Panc1 (cell line): ENCODE measurements around the gene RNF169. TPM values are rescaled to one million over a fixed set of nuclear protein-coding genes. Genes with fewer than 3 reads are reported as not detected.

ENCODE experiments used
- ATAC-seq: fragments of 200-7000 bp; cut with Tn5 transposase; 2 replicates; pipeline ENCODE4 v1.9.1; 2020; ENCODE audit warnings: mild to moderate bottlenecking, moderate library complexity
- BruUV-seq: library from RNA; stranded (reverse); fragments of 400-500 nt; replicated peaks from 2 replicates; lab custom pipeline; 2021; lab: Mats Ljungman, UMichigan
- CTCF ChIA-PET: fragments of 300-600 bp; sonication (Branson Sonifier 250); formaldehyde crosslinking; loops from one replicate; lab custom pipeline; 2022; ENCODE audit warnings: antibody characterized with exemption; lab: Charles Lee
- POLR2A ChIA-PET: fragments of 300-600 bp; sonication (Branson Sonifier 250); formaldehyde crosslinking; loops from one replicate; lab custom pipeline; 2022; ENCODE audit warnings: antibody characterized with exemption; lab: Charles Lee
- DNase-seq: peaks from one replicate; pipeline ENCODE4 v3.0.0-alpha.2; 2010; ENCODE audit warnings: low read depth, low spot score
- H3K27ac ChIP-seq: 2 replicates; pipeline ENCODE4 v1.5.1; 2011; ENCODE audit warnings: mild to moderate bottlenecking, low read length, inconsistent platforms
- H3K27me3 ChIP-seq: fragments of 200-500 bp; sonication (Bioruptor generic); 2 replicates; pipeline ENCODE4 v1.6.0; 2014; ENCODE audit warnings: low read length, inconsistent platforms; ENCODE audit not compliant: control insufficient read depth, insufficient read depth
- H3K36me3 ChIP-seq: fragments of 200-500 bp; sonication (Bioruptor generic); 2 replicates; pipeline ENCODE4 v1.5.1; 2014; ENCODE audit warnings: inconsistent platforms, mild to moderate bottlenecking, low read length, moderate library complexity; ENCODE audit not compliant: control insufficient read depth, insufficient read depth
- H3K4me1 ChIP-seq: 2 replicates; pipeline ENCODE4 v1.5.1; 2011; ENCODE audit warnings: inconsistent platforms, mild to moderate bottlenecking, low read length, moderate library complexity; ENCODE audit not compliant: control insufficient read depth, insufficient read depth
- H3K4me3 ChIP-seq, 2 experiments: 2 replicates each; pipeline ENCODE4 v1.5.1; 2011 to 2012; ENCODE audit warnings: low read depth in 2 of 2, low read length in 2 of 2, mild to moderate bottlenecking in 2 of 2, inconsistent platforms in 1 of 2, moderate library complexity in 1 of 2
- H3K9me3 ChIP-seq: fragments of 200-500 bp; sonication (Bioruptor generic); 2 replicates; pipeline ENCODE4 v1.5.1; 2014; ENCODE audit warnings: low read depth, mild to moderate bottlenecking, inconsistent platforms, low read length, moderate library complexity; ENCODE audit not compliant: control insufficient read depth, insufficient read depth
- CTCF ChIP-seq: fragments of 450-650 bp; IDR thresholded peaks from 2 replicates; pipeline ENCODE4 v1.5.1; 2017; ENCODE audit warnings: mild to moderate bottlenecking
- POLR2AphosphoS5 ChIP-seq: IDR thresholded peaks from 2 replicates; pipeline ENCODE4 v1.6.1; 2012; ENCODE audit warnings: mild to moderate bottlenecking, low read depth, low read length, moderate library complexity
- REST ChIP-seq, 2 experiments: IDR thresholded peaks; 2 replicates each; pipeline ENCODE4 v1.6.1; 2011 to 2012; ENCODE audit warnings: low read depth in 2 of 2, control low read depth in 1 of 2, low read length in 1 of 2, mild to moderate bottlenecking in 1 of 2, moderate library complexity in 1 of 2; ENCODE audit not compliant: insufficient read depth in 1 of 2
- SIN3A ChIP-seq: IDR thresholded peaks from 2 replicates; pipeline ENCODE4 v1.6.1; 2012; ENCODE audit warnings: low read depth, mild to moderate bottlenecking, low read length, moderate library complexity, borderline replicate concordance; ENCODE audit not compliant: insufficient read depth
- TCF7L2 ChIP-seq: IDR thresholded peaks from 2 replicates; pipeline ENCODE4 v1.6.1; 2011; ENCODE audit warnings: mild to moderate bottlenecking, low read depth, low read length, inconsistent platforms
- in situ Hi-C: cut with HindIII; loops from 2 replicates; pipeline ENCODE4 v1.10.0; 2016; ENCODE audit warnings: low sequenced_read_pairs, low pct_unique_long_range_greater_than_20kb
- intact Hi-C: fragments of 100-400 bp; cut with micrococcal nuclease; formaldehyde crosslinking; loops from one replicate; pipeline ENCODE4 v1.10.0; 2022; ENCODE audit not compliant: unreplicated experiment
- total RNA-seq: library from RNA; stranded (reverse); gene quantifications from one replicate; pipeline ENCODE4 v1.2.1, GENCODE V29; 2021; ENCODE audit not compliant: unreplicated experiment

Gene RNF169
- total RNA-seq, 1 experiment from 2014 or later = 23.6 TPM

DNA sequence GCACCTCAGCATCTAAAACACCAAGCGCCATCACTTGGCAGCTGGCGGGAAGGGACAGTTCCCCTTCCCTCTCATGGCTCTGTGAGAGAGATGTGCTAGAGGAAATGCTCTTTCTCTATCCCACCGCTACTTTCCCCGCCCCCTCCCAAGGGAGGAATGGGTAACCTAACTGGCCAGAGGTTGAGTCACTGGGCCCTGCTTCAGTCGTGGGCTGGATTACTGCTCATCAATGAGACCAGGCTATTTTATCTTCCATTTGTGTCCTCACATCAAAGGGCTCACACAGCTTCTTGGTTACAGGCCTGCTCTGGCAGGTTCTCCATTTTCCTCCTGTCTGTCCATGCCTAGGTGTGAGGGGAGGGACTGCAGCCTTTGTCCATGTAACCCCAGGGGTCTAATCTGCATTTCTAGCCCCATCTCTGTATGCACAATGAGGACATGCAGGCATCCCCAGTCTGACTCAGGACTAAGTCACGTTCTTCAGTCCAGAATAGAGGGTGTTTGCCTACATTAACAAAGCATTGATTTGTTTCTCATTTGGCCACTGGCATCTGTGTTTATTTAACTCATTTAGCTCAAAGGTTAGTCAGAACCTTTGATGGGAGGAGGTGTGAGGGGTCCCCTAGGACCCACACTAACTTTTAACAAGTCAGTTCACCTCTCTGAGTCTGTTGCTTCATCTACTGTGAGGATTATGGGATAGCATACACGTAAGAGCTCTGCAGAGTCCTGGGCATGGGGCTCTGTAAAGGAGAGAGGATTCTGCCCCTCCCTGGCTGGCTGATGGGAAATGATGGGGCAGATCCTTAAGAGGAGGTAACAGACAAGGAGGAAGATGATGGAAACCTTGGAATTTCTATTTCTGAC lies 101.1 kb downstream of the RNF169 start (continued):
- no peak for TF ChIP-seq TCF7L2

- no peak overlapping the region for H3K4me3 ChIP-seq
- no peak overlapping the region for H3K27ac ChIP-seq
- TF ChIP-seq CTCF (no peak), TCF7L2 (no peak), SIN3A (no peak), POLR2AphosphoS5 (no peak), REST (IDR thresholded peaks at IDR 0.05; ENCODE audit: insufficient read depth in 1 of 2, low read depth in 2 of 2, low read length in 1 of 2) (no peak)
- no peaks in the 10 kb centered on the region for H3K4me1 ChIP-seq
- H3K27me3 ChIP-seq = no peaks in the 10 kb centered on the region
- in situ Hi-C loops = no loop called here
- no peak for DNase-seq
- ChIA-PET CTCF (no interaction called here), POLR2A (no interaction called here)
- intact Hi-C loops = no loop called here
- no peaks in the 10 kb centered on the region for H3K36me3 ChIP-seq
- no peak for ATAC-seq
- no TSS peak for BruUV-seq
- H3K9me3 ChIP-seq = no peaks in the 10 kb centered on the region
These were observed 104.6 kb downstream of the RNF169 start for GRCh38 chr11:74853223-74853622.

DNA sequence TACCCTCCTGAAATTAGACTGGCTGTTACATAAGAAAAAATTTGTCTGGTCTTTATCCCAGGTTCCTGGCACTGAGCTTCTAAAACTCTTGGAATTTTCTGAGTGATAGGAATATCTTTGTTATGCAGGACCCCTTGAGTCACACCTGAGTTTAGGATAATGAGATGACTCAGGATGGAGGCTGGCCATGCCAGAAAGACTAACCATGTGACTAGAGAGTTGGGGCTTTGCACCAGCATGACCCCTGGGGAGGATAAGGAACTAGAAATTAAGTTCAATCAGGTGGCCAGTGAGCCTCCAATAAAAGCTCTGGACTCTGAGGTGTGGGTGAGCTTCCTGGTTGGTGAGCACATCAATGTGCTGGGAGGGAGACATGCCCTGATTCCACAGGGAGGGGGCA lies 112.1 kb downstream of the RNF169 start:
- H3K4me3 ChIP-seq = no peak overlapping the region
- ATAC-seq (no peak), DNase-seq (no peak)
- no peaks in the 10 kb centered on the region for H3K36me3 ChIP-seq
- in situ Hi-C loops (no loop called here), intact Hi-C loops (no loop called here)
- no TSS peak for BruUV-seq
- TF ChIP-seq POLR2AphosphoS5 (no peak), REST (IDR thresholded peaks at IDR 0.05; ENCODE audit: insufficient read depth in 1 of 2, low read depth in 2 of 2, low read length in 1 of 2) (no peak), TCF7L2 (no peak), SIN3A (no peak), CTCF (no peak)
- H3K4me1 ChIP-seq = no peaks in the 10 kb centered on the region
- no peak overlapping the region for H3K27ac ChIP-seq
- ChIA-PET POLR2A (no interaction called here), CTCF (interaction anchor here (0.6 kb wide), 1 partner anchor 464 kb away, joined by 4 read pairs; no protein-coding TSS in a partner anchor)
- peaks cover 9% of the 10 kb centered on the region; the same call in 1 of the 2 replicates for H3K9me3 ChIP-seq
- no peaks in the 10 kb centered on the region for H3K27me3 ChIP-seq
